Activated naive CD4-positive, alpha-beta T cell treated with anti-CD3 and anti-CD28 coated beads, Interleukin-2, amount 50 U/mL, for 16 hours (primary cell): Measurements from ENCODE around the gene ZNF738.

ENCODE experiments used
- DNase-seq: peaks from one replicate; pipeline ENCODE4 v3.0.0-alpha.2; 2020

The ZNF738 gene

GRCh38 chr19:21423057-21424041 lies 64.5 kb downstream of the ZNF738 start:
- DNase-seq = no peak
